Measurements from ENCODE around the gene HOXB3. TPM values are rescaled to one million over a fixed set of nuclear protein-coding genes. Genes with fewer than 3 reads are reported as not detected.

The HOXB3 gene
- total RNA-seq, 3 donors from 2014 or later = 0.50 to 1.0 (median 0.81) TPM

DNA sequence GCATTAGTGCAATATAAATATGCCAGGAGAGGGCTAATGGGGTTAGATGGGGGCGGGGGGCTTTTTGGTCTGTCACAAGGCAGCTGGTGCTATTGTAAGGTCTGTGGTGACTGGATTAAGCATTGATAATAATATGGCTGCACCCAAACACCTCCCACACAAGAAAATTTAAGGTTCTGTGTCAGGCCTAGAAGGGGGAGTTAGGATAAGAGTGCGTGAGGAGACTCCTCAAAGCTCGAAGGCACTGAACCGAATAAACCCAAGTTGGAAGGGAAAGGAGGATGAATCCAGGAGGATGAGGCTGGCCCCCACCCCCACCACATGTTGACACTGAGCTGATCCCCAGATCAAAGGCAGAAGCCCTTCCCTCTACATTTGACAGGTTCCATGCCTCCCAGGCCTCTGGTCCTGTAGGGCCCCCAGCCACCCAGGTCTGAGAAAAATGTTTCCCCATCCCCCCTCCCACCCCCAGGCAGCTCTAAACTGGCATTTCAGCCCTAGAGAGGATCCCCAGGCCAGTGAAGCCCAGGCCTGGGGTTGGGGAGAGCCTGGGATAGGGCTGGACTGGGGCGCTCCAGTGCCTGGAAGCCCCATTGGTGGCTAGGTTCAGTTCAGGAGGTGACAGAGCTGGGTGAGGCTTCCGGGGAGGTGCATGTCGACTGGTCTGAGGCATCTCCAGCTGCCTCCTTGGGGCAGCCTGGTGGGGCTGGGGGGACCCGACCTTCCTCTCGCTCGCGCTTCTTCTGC, 60.9 kb downstream of the HOXB3 start:
- ATAC-seq = no peak
- Mint-ChIP-seq H3K36me3 (ENCODE audit: insufficient read depth) (no peaks in the 10 kb centered on the region), H3K4me3 (no peak overlapping the region), H3K27me3 (ENCODE audit: low read depth) (peaks cover 22% of the 10 kb centered on the region), H3K4me1 (ENCODE audit: low read depth) (peaks cover 2% of the 10 kb centered on the region), H3K9me3 (no peaks in the 10 kb centered on the region)
- no peak for DNase-seq

DNA sequence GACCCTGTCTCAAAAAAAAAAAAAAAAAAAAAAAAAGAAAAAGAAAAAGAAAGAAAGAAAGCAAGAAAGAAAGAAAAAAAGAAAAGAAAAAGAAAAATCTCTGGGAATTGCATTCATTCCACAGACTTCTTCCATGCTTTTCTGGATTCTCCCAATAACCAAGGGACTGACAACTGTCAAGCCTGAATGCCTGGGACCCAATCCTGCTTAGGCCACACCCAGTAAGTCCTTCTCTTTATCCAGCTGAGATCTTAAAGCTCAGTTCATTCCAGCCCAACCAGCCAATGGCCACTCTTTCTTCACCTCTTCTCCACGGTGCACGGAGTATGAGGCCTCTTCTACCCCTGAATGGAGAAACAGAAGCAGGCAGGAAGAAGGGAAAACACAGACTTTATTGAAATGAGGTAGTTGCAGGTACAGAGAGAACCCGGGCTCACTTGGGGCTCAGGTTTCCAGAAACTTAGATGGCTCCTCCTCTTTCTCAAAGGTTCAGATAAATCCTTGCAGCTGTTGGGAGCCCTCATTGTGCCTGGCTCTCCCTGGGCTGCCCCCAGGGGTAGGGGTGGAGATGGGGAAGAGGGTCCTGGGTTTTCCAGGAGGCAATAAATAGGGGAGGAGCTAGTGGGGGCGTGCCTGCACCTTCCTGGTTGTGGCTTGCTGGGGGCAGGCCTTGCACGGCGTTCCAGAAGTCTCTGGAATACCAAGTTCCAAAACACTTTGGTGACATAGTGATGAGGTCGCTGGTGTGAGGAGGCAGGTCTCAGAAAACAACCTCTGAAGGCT, 61.7 kb downstream of the HOXB3 start:
- no peak overlapping the region for H3K4me3 Mint-ChIP-seq
- H3K9me3 Mint-ChIP-seq = no peaks in the 10 kb centered on the region
- H3K36me3 Mint-ChIP-seq (ENCODE audit: insufficient read depth) = no peaks in the 10 kb centered on the region
- DNase-seq (no peak), ATAC-seq (no peak)
- peaks cover 2% of the 10 kb centered on the region for H3K4me1 Mint-ChIP-seq (ENCODE audit: low read depth)
- peaks cover 24% of the 10 kb centered on the region for H3K27me3 Mint-ChIP-seq (ENCODE audit: low read depth)

DNA sequence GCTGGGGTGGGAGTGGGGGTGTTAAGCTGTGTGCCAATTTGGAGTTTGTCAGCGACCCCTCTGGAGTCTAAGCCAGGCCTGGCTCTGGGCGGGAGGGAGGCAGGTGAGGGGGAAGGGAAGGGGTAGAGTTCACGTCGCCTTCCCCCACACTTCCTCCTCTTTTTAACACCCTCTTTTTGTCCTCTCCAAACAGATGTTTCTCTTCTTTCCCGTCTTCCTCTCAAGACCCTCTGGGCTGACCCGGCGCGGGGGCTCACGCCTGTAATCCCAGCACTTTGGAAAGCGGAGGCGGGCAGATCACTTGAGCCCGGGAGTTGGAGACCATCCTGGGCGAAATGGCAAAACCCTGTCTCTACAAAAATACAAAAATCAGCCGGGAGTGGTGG, 62.5 kb downstream of the HOXB3 start:
- no peak for ATAC-seq
- Mint-ChIP-seq H3K36me3 (ENCODE audit: insufficient read depth) (no peaks in the 10 kb centered on the region), H3K27me3 (ENCODE audit: low read depth) (peaks cover 24% of the 10 kb centered on the region)

DNA sequence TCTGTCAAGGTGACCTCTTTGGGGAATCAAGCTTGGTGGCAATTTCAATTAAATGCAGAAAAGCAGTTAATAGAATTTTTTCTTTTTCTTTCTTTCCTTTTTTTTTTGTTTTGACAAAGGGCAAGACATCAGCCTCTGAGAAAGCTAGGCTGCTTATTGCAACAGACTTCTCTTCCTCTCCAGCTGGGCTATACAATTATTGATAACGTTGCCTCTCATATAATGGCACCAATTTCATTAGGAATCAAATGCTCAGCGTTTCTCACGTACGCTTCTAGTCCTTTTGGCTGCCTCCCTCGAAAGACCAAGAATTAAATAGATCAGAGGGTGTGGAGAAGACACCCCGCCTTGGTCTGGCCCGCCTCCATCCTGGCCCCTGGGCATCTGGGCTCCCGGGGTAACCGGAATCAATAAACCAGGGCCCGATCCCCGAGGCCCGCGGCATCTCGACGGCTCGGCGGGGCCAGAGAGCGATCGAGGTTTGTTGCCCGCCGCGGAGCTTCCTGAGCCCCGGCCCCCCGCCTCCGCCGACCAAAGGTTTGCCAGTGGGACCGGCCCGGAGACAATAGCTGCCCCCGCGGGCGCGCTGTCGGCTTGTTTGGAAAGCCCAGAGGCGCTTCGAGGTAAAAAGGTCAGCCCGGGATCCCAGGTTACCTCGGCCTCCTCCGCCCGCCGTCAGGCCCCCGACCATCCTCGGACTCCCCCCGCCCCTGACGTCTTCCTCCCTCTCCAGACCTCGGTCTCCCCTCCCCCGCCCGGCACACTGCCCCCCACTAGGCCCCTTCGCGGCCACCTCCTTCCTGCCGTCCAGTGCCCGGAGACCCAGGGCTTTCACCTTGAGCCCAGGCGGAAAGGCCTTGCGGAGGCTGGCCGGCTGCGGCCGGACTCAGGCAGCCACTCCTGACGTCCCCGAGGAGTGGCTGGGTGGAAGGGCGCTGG, 63.2 kb downstream of the HOXB3 start:
- Mint-ChIP-seq H3K4me1 (ENCODE audit: low read depth) (peaks cover 2% of the 10 kb centered on the region), H3K9me3 (no peaks in the 10 kb centered on the region), H3K27me3 (ENCODE audit: low read depth) (peaks cover 29% of the 10 kb centered on the region), H3K4me3 (no peak overlapping the region), H3K36me3 (ENCODE audit: insufficient read depth) (no peaks in the 10 kb centered on the region)
- ATAC-seq = peak in 1 of 2 donors; percentile 37
- DNase-seq = no peak

More for the DNA sequence above, 62.5 kb downstream of the HOXB3 start:
- DNase-seq = no peak
- Mint-ChIP-seq H3K4me3 (no peak overlapping the region), H3K4me1 (ENCODE audit: low read depth) (peaks cover 2% of the 10 kb centered on the region), H3K9me3 (no peaks in the 10 kb centered on the region)

DNA sequence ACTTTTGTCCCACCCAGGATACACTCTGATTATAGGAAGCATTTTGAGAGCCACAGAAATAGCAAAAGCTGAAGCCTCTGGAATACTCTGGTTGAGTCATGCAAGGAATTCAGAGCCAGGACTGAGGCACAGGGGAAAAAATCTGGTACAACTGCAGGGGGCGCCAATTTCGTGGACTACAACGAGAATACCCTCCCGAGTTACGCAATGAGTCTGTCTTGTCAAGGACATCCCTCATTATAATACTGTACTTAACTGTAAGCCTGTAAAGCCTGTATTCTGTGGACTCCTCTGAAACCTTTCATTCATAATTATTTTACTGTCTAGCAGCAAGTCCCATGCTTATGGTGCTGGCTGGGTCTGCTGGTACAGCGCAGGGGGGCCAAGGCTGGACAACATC, 67.0 kb downstream of the HOXB3 start:
- Mint-ChIP-seq H3K4me1 (ENCODE audit: low read depth) (peaks cover 2% of the 10 kb centered on the region), H3K36me3 (ENCODE audit: insufficient read depth) (no peaks in the 10 kb centered on the region), H3K9me3 (no peaks in the 10 kb centered on the region), H3K27me3 (ENCODE audit: low read depth) (peaks cover 38% of the 10 kb centered on the region), H3K4me3 (no peak overlapping the region)
- ATAC-seq (no peak), DNase-seq (no peak)

DNA sequence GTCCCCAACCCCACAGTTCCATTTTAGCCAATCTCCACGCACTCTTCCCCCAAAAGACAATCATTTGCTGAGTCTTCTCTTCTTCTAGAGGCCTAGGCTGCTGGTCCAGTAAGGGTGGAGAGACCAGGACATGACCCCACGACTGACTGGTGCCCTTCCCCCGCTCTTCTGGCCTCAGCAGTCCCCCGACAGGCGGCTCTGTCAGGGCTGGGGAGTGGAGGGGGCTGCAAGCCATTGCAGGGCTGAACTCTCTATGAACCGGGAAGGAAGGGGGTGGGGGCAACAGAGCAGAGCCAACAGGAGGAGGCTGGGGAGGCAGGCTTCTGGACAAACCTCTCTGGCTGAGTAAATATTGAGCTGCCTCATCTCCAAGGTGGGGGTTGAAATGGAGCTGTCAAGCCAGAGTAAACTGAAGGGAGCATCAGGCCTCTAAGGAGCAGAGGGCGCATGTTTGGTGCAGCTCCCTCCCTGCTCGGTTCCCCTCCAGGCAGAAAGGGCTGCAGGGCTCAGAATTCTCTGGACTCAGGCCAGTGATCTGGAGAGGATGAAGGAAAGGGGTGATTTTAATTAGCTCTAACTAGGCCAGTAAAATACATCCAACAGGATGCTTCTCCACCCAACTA, 67.9 kb downstream of the HOXB3 start:
- H3K9me3 Mint-ChIP-seq = no peaks in the 10 kb centered on the region
- H3K4me3 Mint-ChIP-seq = no peak overlapping the region

DNA sequence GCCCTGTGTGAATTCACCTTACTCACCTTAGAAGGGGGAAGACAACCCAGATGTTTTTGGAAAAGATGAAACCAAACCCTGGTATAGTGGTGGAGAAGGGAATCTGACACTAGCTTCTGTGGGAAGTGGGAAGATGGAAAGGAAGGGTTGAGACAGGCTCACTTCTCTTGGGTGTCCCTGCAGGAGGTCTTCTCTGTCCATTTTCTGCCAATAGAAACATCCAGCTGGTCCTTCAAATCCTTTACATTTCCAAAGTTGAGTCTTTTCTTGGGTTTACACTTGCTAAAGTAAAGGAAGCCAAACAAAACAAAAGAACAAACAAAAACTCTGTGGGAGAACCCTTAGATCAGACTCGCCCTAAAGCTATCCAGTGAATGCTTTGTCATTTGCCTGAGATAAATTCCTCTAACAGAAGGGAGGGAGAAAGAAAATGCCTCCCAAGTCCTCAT, 69.4 kb downstream of the HOXB3 start:
- Mint-ChIP-seq H3K4me3 (no peak overlapping the region), H3K4me1 (ENCODE audit: low read depth) (no peaks in the 10 kb centered on the region), H3K9me3 (no peaks in the 10 kb centered on the region), H3K36me3 (ENCODE audit: insufficient read depth) (no peaks in the 10 kb centered on the region), H3K27me3 (ENCODE audit: low read depth) (peaks cover 33% of the 10 kb centered on the region)
- ATAC-seq (no peak), DNase-seq (no peak)

More for the DNA sequence above, 67.9 kb downstream of the HOXB3 start:
- no peak for ATAC-seq
- H3K4me1 Mint-ChIP-seq (ENCODE audit: low read depth) = no peaks in the 10 kb centered on the region
- DNase-seq = no peak
- peaks cover 42% of the 10 kb centered on the region for H3K27me3 Mint-ChIP-seq (ENCODE audit: low read depth)
- no peaks in the 10 kb centered on the region for H3K36me3 Mint-ChIP-seq (ENCODE audit: insufficient read depth)

DNA sequence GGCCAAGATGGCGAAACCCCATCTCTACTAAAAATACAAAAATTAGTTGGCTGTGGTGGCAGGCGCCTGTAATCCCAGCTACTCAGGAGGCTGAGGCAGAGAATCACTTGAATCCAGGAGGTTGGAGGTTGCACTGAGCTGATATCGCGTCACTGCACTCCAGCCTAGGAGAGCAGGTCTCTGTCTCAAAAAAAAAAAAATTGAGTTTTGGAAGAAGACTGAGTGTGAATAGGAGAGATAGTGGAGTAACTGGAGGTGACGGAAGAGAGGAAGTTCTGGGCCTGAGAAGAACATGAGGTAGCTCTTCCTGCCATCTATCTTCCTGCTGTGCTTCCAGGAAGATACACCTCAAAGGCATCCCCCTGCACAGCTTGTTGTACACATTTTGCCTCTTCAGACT, 70.6 kb downstream of the HOXB3 start:
- no peak for ATAC-seq
- H3K4me3 Mint-ChIP-seq = no peak overlapping the region
- H3K27me3 Mint-ChIP-seq (ENCODE audit: low read depth) = peaks cover 33% of the 10 kb centered on the region
- no peak for DNase-seq
- peaks cover 3% of the 10 kb centered on the region for H3K4me1 Mint-ChIP-seq (ENCODE audit: low read depth)
- H3K36me3 Mint-ChIP-seq (ENCODE audit: insufficient read depth) = no peaks in the 10 kb centered on the region
- H3K9me3 Mint-ChIP-seq = no peaks in the 10 kb centered on the region

DNA sequence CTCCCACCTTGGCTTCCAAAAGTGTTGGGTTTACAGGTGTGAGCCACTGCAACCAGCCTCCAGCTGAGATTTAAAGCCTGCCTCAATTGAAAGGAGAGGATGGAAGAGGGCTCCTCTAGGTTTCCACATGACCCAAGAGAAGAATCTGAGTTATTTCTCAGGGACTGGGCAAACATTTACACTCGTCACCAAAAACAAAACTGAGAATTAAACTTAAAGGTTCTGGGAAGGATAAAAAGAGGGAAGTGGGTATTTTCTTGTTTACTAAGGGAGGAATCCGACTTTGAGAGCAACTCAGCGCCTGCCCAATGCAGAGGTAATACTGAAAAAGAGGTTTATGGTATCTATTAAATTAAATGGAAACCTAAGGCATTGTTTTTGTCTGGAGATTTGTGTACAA, 72.6 kb downstream of the HOXB3 start:
- peaks cover 22% of the 10 kb centered on the region for H3K4me1 Mint-ChIP-seq (ENCODE audit: low read depth)
- ATAC-seq (no peak), DNase-seq (no peak)
- H3K27me3 Mint-ChIP-seq (ENCODE audit: low read depth) = peaks cover 28% of the 10 kb centered on the region
- no peaks in the 10 kb centered on the region for H3K36me3 Mint-ChIP-seq (ENCODE audit: insufficient read depth)
- H3K4me3 Mint-ChIP-seq = no peak overlapping the region
- H3K9me3 Mint-ChIP-seq = no peaks in the 10 kb centered on the region

DNA sequence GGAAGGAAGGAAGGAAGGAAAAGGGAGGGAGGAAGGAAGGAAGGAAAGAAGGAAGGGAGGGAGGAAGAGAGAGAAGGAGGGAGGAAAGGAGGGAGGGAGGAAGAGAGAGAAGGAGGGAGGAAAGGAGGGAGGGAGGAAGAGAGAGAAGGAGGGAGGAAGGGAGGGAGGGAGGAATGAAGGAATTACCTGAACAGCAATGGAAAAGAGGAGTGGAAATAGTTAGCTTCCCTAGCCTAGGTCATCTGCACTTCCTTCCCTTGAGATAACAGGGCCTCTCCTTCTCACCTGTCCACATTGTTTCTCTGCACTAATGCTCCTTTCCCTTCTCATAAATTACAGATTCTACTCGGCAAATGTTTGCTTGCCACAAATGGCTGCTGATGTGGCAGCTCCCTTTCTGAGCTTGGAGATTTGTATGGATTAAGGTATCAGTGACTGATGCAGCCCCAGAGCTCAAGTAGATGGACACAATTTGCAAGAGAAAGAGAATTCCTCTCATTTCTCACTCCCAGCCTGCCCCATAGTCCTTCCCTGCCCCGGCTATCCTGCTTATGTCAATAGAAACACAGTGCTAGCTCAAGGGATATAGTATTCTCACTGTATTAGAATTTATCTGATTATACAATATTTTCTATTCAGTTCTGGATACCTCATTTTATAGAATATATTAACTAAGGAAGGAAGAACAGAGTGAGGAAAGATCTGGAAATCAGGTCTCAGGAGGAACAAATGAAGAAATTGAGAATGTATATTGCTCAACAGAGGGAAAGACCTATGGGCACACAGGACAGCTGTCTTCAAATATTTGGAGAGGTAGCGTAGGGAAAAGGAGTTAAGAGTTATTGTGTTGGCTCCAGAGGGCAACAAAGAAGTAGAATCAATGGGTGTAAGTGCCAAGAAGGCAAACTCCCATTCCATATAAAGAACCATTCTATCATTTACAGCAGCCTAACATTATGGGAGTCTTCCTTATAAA, 73.8 kb downstream of the HOXB3 start:
- Mint-ChIP-seq H3K27me3 (ENCODE audit: low read depth) (peaks cover 23% of the 10 kb centered on the region), H3K36me3 (ENCODE audit: insufficient read depth) (no peaks in the 10 kb centered on the region), H3K4me3 (no peak overlapping the region), H3K4me1 (ENCODE audit: low read depth) (peaks cover 31% of the 10 kb centered on the region), H3K9me3 (no peaks in the 10 kb centered on the region)
- DNase-seq = no peak
- no peak for ATAC-seq

DNA sequence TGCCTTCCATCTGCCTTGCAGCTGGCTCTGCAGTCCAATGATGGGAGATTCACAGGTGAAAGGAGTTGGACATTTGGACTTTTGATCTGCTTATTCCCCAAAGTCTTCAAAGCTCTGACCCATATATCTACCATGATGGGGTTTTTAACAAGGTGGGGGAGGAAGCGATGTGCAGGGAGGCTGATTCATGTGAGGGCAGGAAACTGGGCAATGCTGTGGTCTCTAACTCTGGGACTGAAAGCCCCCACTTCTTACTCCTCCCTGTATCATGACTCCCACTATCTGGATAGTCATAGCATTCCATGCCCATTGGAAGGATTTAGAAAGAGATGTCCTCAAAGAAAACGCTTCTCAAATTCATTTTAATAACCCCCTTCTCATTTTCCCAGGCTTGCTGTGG, 75.6 kb downstream of the HOXB3 start:
- ATAC-seq (no peak), DNase-seq (no peak)
- H3K4me3 Mint-ChIP-seq = no peak overlapping the region
- no peaks in the 10 kb centered on the region for H3K9me3 Mint-ChIP-seq
- peaks cover 14% of the 10 kb centered on the region for H3K27me3 Mint-ChIP-seq (ENCODE audit: low read depth)
- H3K36me3 Mint-ChIP-seq (ENCODE audit: insufficient read depth) = no peaks in the 10 kb centered on the region
- H3K4me1 Mint-ChIP-seq (ENCODE audit: low read depth) = peaks cover 41% of the 10 kb centered on the region

DNA sequence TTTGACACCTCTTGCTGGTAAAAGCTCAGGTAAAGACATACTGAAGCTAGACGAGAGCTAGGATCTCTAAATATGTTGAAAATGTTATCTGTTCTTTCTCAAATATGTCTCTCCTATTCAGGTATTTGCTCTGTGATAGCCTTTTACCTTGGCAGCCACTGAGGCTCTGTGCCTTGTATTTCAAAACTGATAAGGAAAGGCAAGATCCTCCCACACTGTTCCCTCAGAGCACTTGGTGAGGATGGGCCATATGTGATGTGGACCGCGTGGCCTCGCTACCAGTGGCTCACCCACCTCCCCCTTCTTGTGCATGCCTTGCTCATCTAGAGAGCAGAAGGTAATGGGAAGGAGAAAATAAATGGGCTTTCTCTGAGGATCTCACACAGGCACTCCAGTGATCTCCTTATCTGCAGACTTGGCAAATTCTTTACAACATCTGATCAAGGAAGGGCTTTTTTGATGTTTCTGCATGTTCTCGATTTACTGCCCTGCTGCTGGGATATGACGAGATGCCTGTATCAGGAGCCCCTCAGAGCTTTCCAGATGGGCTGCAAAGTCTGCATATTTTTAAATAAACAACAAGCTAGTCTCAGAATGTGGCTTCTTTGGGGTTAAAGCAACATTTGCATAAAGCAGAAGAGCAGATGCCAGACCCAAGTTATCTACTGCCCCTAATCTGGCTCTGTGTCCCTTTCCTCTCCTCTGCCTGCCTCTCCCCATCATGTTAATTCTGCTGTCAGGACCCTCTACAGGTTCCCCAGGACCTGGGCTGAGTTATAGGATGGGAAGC, 76.2 kb downstream of the HOXB3 start:
- no peak for ATAC-seq
- peaks cover 41% of the 10 kb centered on the region for H3K4me1 Mint-ChIP-seq (ENCODE audit: low read depth)
- DNase-seq = no peak
- H3K27me3 Mint-ChIP-seq (ENCODE audit: low read depth) = peaks cover 14% of the 10 kb centered on the region
- H3K36me3 Mint-ChIP-seq (ENCODE audit: insufficient read depth) = no peaks in the 10 kb centered on the region
- H3K4me3 Mint-ChIP-seq = no peak overlapping the region
- no peaks in the 10 kb centered on the region for H3K9me3 Mint-ChIP-seq
